OCI-LY3 (cell line): ENCODE data around the gene WDR31.

Source experiments
- H2AFZ ChIP-seq: fragments of 200-600, 300-600 bp; shearing (Covaris generic); 2 replicates; pipeline ENCODE4 v1.6.0; 2014; ENCODE audit warnings: antibody characterized with exemption, low read depth, low read length
- H3K27ac ChIP-seq: fragments of 200-600, 300-600 bp; sonication (generic); 2 replicates; pipeline ENCODE4 v1.5.1; 2014; ENCODE audit warnings: mild to moderate bottlenecking, low read length, moderate library complexity, mixed read lengths
- H3K27me3 ChIP-seq: fragments of 200-600, 300-600 bp; sonication (generic); 2 replicates; pipeline ENCODE4 v1.6.1; 2014; ENCODE audit warnings: low read depth, low read length, mixed read lengths
- H3K36me3 ChIP-seq: fragments of 200-600, 300-600 bp; sonication (generic); replicated peaks from 2 replicates; pipeline ENCODE3; 2014; ENCODE audit warnings: low read depth, low read length, mixed read lengths
- H3K4me1 ChIP-seq: fragments of 300-600, 200-600 bp; sonication (generic); 2 replicates; pipeline ENCODE4 v1.6.1; 2014; ENCODE audit warnings: low read length, mixed read lengths
- H3K4me2 ChIP-seq: fragments of 200-600, 300-600 bp; sonication (generic); 2 replicates; pipeline ENCODE4 v1.6.1; 2014; ENCODE audit warnings: low read length, mixed read lengths
- H3K4me3 ChIP-seq: fragments of 300-600, 200-600 bp; sonication (generic); 2 replicates; pipeline ENCODE4 v1.5.1; 2014; ENCODE audit warnings: antibody characterized with exemption, mild to moderate bottlenecking, low read length, moderate library complexity
- H3K79me2 ChIP-seq: fragments of 300-600, 200-600 bp; shearing (Covaris generic); 2 replicates; pipeline ENCODE4 v1.6.1; 2014; ENCODE audit warnings: mild to moderate bottlenecking, low read length, mixed read lengths
- H3K9ac ChIP-seq: fragments of 300-600, 200-600 bp; shearing (Covaris generic); 2 replicates; pipeline ENCODE4 v1.6.0; 2014; ENCODE audit warnings: mild to moderate bottlenecking, low read length, moderate library complexity
- H3K9me3 ChIP-seq: fragments of 200-600, 300-600 bp; shearing (Covaris generic); 2 replicates; pipeline ENCODE4 v1.6.1; 2014; ENCODE audit warnings: low read length, mixed read lengths; ENCODE audit not compliant: insufficient read depth
- H4K20me1 ChIP-seq: fragments of 200-600, 300-600 bp; sonication (generic); 2 replicates; pipeline ENCODE4 v1.6.1; 2016; ENCODE audit warnings: low read length, mixed read lengths; ENCODE audit not compliant: insufficient read depth
- CTCF ChIP-seq: fragments of 200-600, 300-600 bp; sonication (generic); IDR thresholded peaks from 2 replicates; pipeline ENCODE4 v1.5.1; 2014; ENCODE audit warnings: antibody characterized with exemption, low read length, low read depth
- EZH2phosphoT487 ChIP-seq: fragments of 200-600 bp; shearing (Covaris generic); IDR thresholded peaks from 2 replicates; pipeline ENCODE4 v1.6.1; 2018; ENCODE audit warnings: antibody characterized with exemption, mixed run types, low read depth

WDR31 gene

GRCh38 chr9:113317777-113318176, 22.3 kb downstream of the WDR31 start:
- H3K9me3 ChIP-seq: no peaks in the 10 kb centered on the region
- no peak overlapping the region for H3K4me2 ChIP-seq
- H4K20me1 ChIP-seq: no peaks in the 10 kb centered on the region
- H2AFZ ChIP-seq: no peak overlapping the region
- H3K9ac ChIP-seq: no peak overlapping the region
- H3K27ac ChIP-seq: no peak overlapping the region
- no peaks in the 10 kb centered on the region for H3K79me2 ChIP-seq
- TF ChIP-seq CTCF (no peak), EZH2phosphoT487 (no peak)
- no peak overlapping the region for H3K4me3 ChIP-seq
- no peaks in the 10 kb centered on the region for H3K4me1 ChIP-seq
- no peaks in the 10 kb centered on the region for H3K36me3 ChIP-seq
- peaks cover 11% of the 10 kb centered on the region for H3K27me3 ChIP-seq

- Histone ChIP-seq H3K9me3 (no peaks in the 10 kb centered on the region), H2AFZ (no peak overlapping the region), H3K27me3 (peaks cover 7% of the 10 kb centered on the region), H3K36me3 (no peaks in the 10 kb centered on the region), H3K79me2 (no peaks in the 10 kb centered on the region), H3K4me3 (no peak overlapping the region), H3K4me1 (no peaks in the 10 kb centered on the region), H3K27ac (no peak overlapping the region), H3K9ac (no peak overlapping the region), H3K4me2 (no peak overlapping the region), H4K20me1 (no peaks in the 10 kb centered on the region)
- TF ChIP-seq CTCF (no peak), EZH2phosphoT487 (no peak)
Observed at GRCh38 chr9:113316030-113316429, 24.0 kb downstream of the WDR31 start.

- no peak overlapping the region for H2AFZ ChIP-seq
- H3K9ac ChIP-seq: no peak overlapping the region
- H3K36me3 ChIP-seq: no peaks in the 10 kb centered on the region
- H3K4me2 ChIP-seq: no peak overlapping the region
- H3K27me3 ChIP-seq: peaks cover 7% of the 10 kb centered on the region
- no peaks in the 10 kb centered on the region for H4K20me1 ChIP-seq
- H3K27ac ChIP-seq: no peak overlapping the region
- no peak for TF ChIP-seq EZH2phosphoT487
- no peak for TF ChIP-seq CTCF
- no peaks in the 10 kb centered on the region for H3K9me3 ChIP-seq
- H3K79me2 ChIP-seq: no peaks in the 10 kb centered on the region
- no peak overlapping the region for H3K4me3 ChIP-seq
- H3K4me1 ChIP-seq: no peaks in the 10 kb centered on the region
Observed at GRCh38 chr9:113315231-113315630, 24.8 kb downstream of the WDR31 start.

GRCh38 chr9:113313261-113313660, 26.8 kb downstream of the WDR31 start:
- Histone ChIP-seq H4K20me1 (no peaks in the 10 kb centered on the region), H2AFZ (no peak overlapping the region), H3K9me3 (no peaks in the 10 kb centered on the region), H3K36me3 (no peaks in the 10 kb centered on the region), H3K4me1 (no peaks in the 10 kb centered on the region), H3K4me2 (no peak overlapping the region), H3K4me3 (no peak overlapping the region), H3K9ac (no peak overlapping the region), H3K79me2 (no peaks in the 10 kb centered on the region), H3K27ac (no peak overlapping the region), H3K27me3 (peaks cover 7% of the 10 kb centered on the region; the same call in 1 of the 2 replicates)
- TF ChIP-seq EZH2phosphoT487: no peak
- TF ChIP-seq CTCF: no peak
